Smooth muscle cell of the umbilical artery (primary cell): ENCODE results near the gene FRMD1. TPM values are rescaled to one million over a fixed set of nuclear protein-coding genes. Genes with fewer than 3 reads are reported as not detected.

Experiments
- total RNA-seq: library from RNA; depleted of rRNA; stranded (reverse); fragments of >200 nt; gene quantifications from 2 replicates; pipeline ENCODE4 v1.2.3, GENCODE V29; 2014

FRMD1 gene
- total RNA-seq = not detected in 2 replicates

DNA sequence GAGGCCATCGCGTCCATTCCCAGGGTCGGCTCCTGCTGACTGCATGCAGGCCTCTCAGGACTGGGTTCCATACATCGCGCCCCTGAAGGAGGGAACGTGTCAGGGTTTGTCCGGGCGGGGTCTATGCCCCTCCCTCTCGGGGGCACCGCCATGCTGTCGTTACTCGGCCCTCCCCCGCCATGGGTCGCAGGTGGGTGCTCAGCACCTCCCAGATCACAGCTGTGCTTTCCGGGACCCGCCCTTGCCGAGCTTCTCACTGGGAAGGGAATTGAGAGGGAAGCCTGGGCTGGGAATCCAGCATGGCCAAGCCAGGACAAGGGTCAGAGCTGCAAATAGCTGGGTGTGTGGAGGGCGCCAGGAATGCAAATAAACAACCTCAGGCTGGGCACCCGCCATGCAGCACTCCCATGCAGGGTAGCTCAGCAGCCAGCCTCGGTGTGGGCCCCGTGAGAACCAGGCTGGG is at the start of gene FRMD1:
TSS of gene FRMD1 (minus strand) at position 270 of the 463 bp plus-strand sequence. CDS start at position 152, 118 bp downstream.

Other genes starting within 250 kb of the FRMD1 start
- 0.14 TPM in 1 of 2 replicates, not detected in the other for gene KIF25, start 81.5 kb downstream of the FRMD1 start, total RNA-seq
- gene DACT2, start 240.6 kb upstream of the FRMD1 start, total RNA-seq = not detected in 2 replicates